HG03521 (cell line): ENCODE measurements around the gene SLC66A1.

ENCODE experiments used
- ATAC-seq: cut with Tn5 transposase; IDR thresholded peaks from one replicate; pipeline ENCODE4 v1.9.1; 2021; ENCODE audit warnings: mild to moderate bottlenecking, moderate library complexity; ENCODE audit not compliant: unreplicated experiment

Gene SLC66A1

DNA sequence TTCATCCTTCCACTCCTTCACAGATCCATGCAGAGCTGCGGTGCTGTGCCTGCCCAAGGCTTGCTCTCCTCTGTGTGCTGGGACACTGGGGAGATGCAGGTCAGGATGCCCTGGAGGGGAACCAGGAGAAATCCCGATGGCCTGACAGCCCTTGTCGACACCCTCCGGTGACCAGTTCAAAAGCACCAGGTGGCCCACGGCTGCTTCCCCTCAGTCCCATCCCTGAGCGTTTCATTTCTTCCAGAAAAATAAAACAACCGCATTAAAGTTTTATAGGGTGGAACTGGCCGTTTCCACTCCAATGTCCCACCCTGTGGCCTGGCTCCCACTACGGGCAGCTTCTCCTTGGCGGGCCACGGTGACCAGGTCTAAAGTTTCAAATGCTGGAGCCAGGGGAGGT, 48.3 kb downstream of the SLC66A1 start:
- ATAC-seq = no peak

- ATAC-seq = no peak
Observed at GRCh38 chr1:19360843-19361610, 48.9 kb downstream of the SLC66A1 start.

GRCh38 chr1:19361611-19362147, 49.6 kb downstream of the SLC66A1 start:
- no peak for ATAC-seq

GRCh38 chr1:19363536-19364152, 51.5 kb downstream of the SLC66A1 start:
- ATAC-seq = no peak

DNA sequence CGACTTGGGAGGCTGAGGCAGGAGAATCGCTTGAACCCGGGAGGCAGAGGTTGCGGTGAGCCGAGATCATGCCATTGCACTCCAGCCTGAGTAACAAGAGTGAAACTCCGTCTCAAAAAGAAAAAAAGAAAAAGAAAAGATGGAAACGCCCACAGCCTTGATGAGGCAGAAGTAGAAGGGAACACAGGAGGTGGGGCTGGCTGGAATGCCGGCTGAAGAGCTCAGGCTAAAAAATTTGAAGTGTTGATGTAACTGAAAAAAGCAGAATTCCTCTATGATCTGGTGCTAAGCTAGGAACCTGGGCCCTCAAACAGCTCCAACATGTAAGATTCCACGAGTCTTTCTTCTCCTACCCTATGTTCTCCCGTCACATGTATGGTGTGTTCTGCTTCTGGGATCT, 53.6 kb downstream of the SLC66A1 start:
- no peak for ATAC-seq

GRCh38 chr1:19366599-19367536, 54.7 kb downstream of the SLC66A1 start:
- ATAC-seq = no peak

DNA sequence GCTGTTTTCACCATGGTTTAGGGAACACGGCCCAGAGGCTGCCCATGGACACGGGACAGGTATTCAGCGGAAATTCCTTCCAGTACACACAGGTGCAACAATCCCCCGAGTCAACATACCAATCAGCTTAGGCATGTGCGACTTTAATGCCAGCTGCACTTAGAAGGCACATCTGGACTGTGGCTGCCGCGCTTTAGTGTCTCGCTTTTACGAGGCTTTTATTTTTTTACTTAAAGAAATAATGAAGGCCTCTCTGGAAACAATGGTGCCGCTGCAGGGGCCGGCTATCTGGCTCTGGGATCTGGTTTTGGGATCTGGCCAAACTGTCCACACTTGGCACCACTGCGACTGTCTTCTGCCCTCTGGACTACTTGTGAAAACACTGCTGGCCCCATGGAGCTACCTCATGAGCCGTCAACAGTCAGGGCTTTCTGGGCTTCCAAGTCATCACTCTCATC, 55.5 kb downstream of the SLC66A1 start:
- no peak for ATAC-seq

GRCh38 chr1:19368050-19368449, 55.9 kb downstream of the SLC66A1 start:
- ATAC-seq = no peak

GRCh38 chr1:19368964-19369363, 56.8 kb downstream of the SLC66A1 start:
- no peak for ATAC-seq

- ATAC-seq = no peak
Observed at GRCh38 chr1:19369396-19370090, 57.4 kb downstream of the SLC66A1 start.

- no peak for ATAC-seq
Observed at GRCh38 chr1:19370453-19371170, 58.5 kb downstream of the SLC66A1 start.

- no peak for ATAC-seq
Observed at GRCh38 chr1:19371226-19372135, 59.4 kb downstream of the SLC66A1 start.

DNA sequence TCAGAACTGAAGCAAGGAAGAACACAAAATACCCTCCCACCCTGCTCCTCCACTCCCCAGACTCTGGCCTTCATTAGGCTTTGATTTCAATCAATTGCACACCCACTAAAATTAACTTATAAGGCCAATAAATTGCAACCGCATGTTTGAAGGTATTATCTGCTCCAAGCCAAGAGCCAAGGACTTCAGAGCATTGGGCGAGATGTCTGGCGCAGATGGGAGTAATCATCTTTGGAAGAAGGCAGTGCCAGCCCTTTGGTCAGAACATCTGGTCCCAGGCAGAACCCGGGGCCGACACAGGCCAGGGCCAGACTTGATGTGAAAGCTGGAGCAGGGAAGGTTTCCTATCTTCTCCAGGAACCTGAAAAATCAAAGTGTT, 60.0 kb downstream of the SLC66A1 start:
- no peak for ATAC-seq

DNA sequence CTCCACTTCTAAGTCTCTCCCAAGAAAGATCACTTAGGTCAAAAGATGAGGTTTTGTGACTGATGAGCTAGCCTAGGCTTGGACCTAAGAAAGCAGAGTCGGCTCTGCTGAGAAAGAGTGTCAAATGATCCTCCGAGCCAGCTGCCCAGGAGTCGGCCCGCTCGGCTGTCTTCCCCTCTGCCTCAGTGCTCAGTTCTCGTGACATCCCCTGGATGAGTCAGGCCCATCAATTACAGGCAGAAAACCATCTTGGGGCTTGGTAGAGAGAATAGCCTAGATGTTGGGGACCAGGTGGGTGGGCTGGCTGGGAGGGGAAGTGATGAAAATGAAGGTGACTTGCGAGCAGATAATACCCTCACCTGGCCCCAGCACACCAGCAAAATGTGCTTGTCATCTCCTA, 60.5 kb downstream of the SLC66A1 start:
- no peak for ATAC-seq

DNA sequence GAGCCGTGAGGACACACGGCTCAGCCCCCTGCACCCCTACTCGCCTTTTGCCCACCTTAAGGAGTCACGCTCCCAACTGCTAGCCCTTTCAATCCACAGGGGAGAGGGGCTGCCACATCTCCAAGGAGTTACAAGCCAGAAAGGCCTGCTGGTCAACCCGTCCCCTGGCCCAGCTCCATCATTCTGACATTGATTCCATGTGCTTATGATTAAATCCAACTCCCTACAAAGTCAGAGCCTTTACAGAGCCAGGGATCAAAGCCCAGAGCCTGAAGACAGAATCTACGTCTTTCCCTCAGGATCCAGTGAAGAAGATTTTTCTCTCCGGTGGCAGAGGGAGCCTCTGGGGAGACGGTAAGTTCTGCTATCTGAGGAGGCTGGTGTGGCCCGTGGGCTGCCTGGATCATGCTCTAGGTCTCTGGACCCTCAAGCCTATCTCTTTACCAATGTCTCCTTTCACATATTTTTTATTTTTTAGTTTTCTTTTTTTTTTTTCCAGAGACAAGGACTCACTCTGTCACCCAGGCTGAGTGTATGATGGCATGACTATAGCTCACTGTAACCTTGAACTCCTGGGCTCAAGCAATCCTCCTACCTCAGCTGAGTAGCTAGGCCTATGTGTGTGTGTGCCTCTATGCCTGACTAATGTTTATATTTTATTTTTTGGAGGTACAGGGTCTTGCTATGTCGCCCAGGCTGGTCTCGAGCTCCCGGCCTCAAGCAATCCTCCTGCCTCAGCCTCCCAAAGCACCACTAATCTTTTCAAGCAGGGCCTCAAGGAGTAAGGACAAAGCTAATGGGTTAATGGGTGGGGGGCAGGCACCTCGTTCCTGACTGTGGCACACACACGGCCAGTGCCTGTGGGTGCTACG, 61.3 kb downstream of the SLC66A1 start:
- ATAC-seq = no peak

- ATAC-seq = no peak
Observed at GRCh38 chr1:19374083-19374801, 62.1 kb downstream of the SLC66A1 start.

DNA sequence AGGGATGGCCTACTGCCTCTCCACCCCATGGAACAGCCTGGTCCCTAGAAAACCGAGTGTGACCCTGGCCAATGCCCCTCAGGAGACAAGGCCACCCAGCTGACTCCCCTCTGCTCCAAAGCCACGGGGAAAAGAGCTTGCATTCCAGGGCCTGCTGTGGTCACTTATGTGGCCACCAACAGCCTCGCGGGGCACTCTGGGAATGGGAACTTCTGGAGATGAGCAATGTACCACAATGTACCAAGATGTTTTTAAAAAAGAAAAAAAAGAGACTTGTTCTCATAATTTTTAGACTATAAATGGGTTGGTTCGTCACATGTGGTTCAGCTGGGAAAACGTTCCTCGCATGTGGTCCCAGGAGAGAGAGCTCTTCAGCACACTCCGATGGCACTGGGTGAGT, 62.8 kb downstream of the SLC66A1 start:
- no peak for ATAC-seq
